HG03097 (cell line): Measurements from ENCODE around the gene FNIP2.
A peak's percentile ranks its signal among the peaks of the same experiment; 100 is the strongest.
"Not testable (repeated sequence)": the region's sequence is repeated elsewhere in the genome, so short reads cannot be mapped to it uniquely, and the experiment has no call there.

Experiments
- ATAC-seq: cut with Tn5 transposase; IDR thresholded peaks from one replicate; pipeline ENCODE4 v1.9.1; 2021; ENCODE audit not compliant: unreplicated experiment, low FRiP score

The FNIP2 gene

GRCh38 chr4:158811704-158812103, 42.9 kb downstream of the FNIP2 start:
- no peak for ATAC-seq

DNA sequence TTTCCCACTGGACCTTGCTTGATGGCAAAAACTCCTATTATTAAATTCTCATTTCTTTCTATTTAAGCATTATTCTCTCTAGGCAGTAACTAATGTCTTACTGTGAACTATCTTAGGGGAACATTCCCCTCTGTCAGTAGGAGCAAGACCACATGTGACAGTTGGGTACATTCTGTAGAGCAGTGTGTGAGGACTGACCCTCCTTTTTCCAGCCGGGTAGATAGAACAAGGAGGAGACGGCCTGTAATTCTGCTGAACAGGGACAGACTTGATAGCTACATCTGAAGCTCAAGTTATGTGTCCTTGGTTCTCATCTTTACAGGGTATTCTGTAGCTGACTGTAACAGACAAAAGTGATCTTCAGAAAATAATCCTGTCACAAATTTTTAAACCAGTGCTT, 43.3 kb downstream of the FNIP2 start:
- ATAC-seq, result no peak

DNA sequence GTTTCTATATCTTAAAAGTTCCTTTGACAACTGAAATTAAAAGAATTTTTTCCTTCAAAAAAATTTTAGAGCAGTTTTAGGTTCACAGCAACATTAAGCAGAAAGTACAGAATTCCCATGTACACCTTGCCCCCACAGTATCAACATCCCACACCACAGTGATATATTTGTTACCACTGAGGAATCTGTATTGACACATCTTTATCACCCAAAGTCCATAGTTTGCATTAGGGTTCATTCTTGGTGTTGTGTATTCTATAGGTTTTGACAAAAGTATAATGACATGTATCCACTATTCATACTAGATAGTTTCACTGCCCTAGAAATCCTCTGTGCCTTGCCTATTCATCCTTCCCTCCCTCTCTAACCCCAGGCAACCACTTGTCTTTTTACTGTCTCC, 43.7 kb downstream of the FNIP2 start:
- no peak for ATAC-seq

- ATAC-seq, result no peak
These were observed 44.3 kb downstream of the FNIP2 start for GRCh38 chr4:158813113-158813512.

GRCh38 chr4:158814207-158814606, 45.4 kb downstream of the FNIP2 start:
- no peak for ATAC-seq

GRCh38 chr4:158814636-158815330, 46.0 kb downstream of the FNIP2 start:
- ATAC-seq, result no peak

DNA sequence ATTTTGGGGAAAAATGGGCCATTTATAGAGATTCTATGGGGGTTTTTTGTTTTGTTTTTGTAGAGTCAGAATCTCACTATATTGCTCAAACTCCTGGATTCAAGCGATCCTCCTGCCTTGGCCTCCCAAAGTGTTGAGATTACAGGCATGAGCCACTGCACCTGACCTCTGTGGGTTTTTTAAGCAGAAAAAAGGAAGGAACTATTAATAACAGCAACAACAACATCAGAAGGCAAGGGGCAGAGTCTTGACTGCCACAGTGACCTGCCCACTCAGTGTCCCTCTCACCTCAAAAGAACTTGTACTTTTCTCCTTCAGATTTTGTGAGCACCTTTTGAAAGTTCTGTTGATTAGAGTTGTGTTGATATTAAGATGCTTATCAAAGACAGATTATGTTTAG, 48.1 kb downstream of the FNIP2 start:
- ATAC-seq, result no peak

DNA sequence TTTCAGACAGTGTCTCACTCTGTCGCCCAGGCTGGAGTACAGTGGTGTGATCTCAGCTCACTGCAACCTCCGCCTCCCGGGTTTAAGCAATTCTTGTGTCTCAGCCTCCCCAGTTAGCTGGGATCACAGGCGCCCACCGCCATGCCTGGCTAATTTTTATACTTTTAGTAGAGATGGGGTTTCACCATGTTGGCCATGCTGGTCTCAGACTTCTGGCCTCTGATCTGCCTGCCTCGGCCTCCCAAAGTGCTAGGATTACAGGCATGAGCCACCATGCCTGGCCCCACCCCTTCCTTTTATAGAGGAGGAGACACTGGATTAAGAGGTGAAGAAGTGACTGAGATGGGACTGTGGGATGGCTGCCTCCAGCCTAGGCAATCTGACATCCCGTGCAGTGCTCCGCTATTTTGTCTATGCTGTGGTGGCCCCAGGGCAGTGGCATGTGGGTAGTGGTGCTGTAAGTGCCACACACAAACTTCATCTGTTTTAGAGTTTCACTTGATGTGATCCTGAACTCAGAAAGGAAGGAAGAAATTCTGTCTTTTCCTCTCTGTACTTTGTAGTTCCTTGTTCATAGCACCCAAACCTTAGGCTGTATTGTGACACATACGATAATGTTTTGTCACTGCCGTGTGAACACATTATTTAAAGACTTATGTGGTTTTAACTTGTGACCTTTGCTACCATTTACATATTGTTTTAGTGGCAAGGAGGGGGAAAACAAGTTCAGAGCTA, 48.9 kb downstream of the FNIP2 start:
- peak; percentile 41 for ATAC-seq

GRCh38 chr4:158818560-158819140, 49.8 kb downstream of the FNIP2 start:
- ATAC-seq, result no peak

- ATAC-seq, result no peak
These were observed 51.3 kb downstream of the FNIP2 start for GRCh38 chr4:158819942-158820786.

DNA sequence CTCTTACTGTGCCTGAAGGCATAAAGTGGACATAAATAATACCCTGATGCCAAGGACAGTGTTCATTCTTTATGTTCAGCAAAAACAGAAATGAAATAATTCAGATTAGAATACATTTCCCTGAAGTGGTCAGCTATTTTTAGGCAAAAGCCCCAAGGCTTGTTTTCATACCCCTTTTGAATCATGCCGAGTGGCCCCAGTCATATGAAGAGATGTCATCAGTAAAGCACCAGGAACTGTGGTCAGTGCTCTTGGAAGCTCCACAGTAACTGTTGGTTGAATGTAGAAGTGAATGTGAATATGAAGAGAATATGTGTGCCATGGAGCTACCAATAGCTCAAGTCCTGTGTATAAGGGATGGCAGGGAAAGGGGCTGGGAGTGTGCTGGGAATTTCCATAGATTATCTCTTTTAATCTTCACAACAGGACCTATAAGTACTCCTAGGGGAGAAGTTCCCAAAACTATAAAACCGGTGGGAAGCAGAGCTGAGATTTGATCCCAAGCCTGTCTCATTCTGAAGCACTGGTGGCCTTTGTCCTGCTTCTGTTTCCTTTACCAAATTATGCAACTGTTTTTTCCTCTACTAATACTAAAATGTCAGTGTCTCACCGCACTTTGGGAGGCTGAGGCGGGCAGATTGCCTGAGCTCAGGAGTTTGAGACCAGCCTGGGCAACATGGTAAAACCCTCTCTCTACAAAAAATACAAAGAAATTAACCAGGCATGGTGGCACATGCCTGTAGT, 52.6 kb downstream of the FNIP2 start:
- ATAC-seq, result peak; percentile 28

DNA sequence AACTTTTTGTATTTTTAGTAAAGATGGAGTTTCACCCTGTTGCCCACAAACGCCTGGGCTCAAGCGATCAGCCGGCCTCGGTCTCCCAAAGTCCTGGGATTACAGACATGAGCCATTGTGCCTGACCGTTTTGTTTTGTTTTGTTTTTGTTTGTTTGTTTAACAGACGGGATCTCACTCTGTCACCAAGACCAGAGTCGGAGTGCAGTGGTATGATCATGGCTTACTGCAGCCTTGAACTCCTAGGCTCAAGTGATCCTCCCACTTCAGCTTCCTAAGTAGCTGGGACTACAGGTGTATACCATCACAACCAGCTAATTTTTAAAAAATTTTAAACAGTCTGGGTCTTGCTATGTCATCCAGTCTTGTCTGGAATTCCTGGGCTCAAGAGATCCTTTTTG, 53.5 kb downstream of the FNIP2 start:
- ATAC-seq, result no peak

DNA sequence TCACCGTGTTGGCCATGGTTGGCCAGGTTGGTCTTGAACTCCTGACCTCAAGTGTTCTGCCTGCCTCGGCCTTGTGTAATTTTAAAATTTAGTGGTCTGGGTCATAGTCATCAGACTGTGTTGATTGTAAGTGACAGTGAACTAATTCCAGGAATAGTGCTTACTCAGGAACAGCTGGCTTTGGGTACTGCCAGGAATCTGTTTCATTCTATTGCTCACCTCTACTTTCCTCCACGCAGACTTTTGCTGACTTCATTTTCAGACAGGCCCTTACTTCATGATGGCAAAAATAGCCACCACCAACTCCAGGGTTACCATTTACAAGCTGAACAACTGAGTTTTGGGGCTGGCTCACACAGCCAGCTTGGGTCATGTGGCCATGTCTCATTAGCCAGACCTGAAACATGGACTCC, 54.6 kb downstream of the FNIP2 start:
- no peak for ATAC-seq

GRCh38 chr4:158824425-158825274, 55.8 kb downstream of the FNIP2 start:
- ATAC-seq, result no peak

DNA sequence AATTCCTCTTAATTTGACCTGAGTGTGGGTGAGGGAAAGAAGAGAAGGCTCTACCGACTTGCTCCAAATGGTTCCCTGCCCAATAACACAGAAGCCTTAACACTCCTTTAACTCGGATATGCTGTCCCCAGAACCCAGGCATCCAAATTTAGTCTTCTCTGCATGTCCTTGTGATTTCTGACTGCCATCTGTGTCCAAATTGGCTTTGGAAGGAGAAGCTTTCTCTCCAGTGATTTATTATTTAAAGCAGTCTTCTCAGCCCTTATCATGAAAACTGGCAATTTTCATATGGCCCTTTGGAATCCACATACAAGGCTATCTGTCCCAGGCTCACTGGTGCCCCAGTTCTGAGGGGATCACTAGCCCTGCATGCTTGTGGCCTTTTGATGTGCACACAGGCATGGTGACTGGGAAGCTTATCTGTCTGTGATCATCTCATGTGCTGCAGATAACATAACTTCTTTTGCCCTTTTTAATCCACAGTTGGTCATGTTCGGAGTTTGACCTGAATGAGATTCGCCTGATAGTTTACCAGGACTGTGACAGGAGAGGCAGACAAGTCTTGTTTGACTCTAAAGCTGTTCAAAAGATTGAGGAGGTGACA, 56.7 kb downstream of the FNIP2 start:
- ATAC-seq, result peak; percentile 2

GRCh38 chr4:158826057-158826456, 57.2 kb downstream of the FNIP2 start:
- ATAC-seq, result peak; percentile 58

- ATAC-seq, result peak; percentile 41
These were observed 58.1 kb downstream of the FNIP2 start for GRCh38 chr4:158826882-158827281.

DNA sequence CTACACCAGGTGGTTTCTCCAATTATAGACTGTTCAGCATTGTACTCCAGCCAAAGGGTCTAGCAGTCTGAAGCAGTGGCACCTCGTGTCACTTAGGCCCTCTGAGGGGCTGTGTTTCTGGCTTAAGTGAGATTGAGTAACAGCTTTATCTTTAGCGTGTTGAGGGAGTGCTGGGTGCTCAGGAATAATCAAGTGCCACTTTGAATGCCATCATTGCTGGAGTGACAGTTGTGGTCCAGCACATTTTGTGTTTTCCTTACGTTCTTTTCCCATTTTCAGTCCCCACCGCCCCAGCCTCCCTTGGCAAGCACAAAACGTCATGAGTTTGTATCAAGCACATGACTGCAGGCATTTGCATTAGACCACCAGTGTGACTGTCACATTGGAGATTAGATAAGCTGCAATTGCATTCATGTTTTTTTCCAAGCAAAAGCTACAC, 58.7 kb downstream of the FNIP2 start:
- no peak for ATAC-seq

- ATAC-seq, result not testable (repeated sequence)
These were observed 59.3 kb downstream of the FNIP2 start for GRCh38 chr4:158828151-158828550.
